Measurements from ENCODE around the gene HECTD2.
"Not testable (repeated sequence)": the region's sequence is repeated elsewhere in the genome, so short reads cannot be mapped to it uniquely, and the experiment has no call there.

HECTD2 gene

GRCh38 chr10:91438228-91438627 lies 28.1 kb downstream of the HECTD2 start:
- not testable (repeated sequence) for H3K36me3 ChIP-seq (ENCODE audit: insufficient read depth, low read length); H3K79me2 ChIP-seq (ENCODE audit: control insufficient read depth, insufficient read depth, low read length, unreplicated experiment); H3K4me3 ChIP-seq (ENCODE audit: low read depth, low read length); H3K27me3 ChIP-seq (ENCODE audit: insufficient read depth, low read length); H2AFZ ChIP-seq (ENCODE audit: low read length, unreplicated experiment); H3K27ac ChIP-seq (ENCODE audit: low read depth, low read length)
- H3K4me1 ChIP-seq (ENCODE audit: control insufficient read depth, insufficient read depth, low read length, unreplicated experiment) = peaks cover 10% of the 10 kb centered on the region

GRCh38 chr10:91444211-91445182 lies 34.4 kb downstream of the HECTD2 start:
- Histone ChIP-seq H3K79me2 (ENCODE audit: control insufficient read depth, insufficient read depth, low read length, unreplicated experiment) (no peaks in the 10 kb centered on the region), H3K4me3 (ENCODE audit: low read depth, low read length) (no peak overlapping the region), H2AFZ (ENCODE audit: low read length, unreplicated experiment) (no peak overlapping the region), H3K27ac (ENCODE audit: low read depth, low read length) (no peak overlapping the region), H3K27me3 (ENCODE audit: insufficient read depth, low read length) (no peaks in the 10 kb centered on the region), H3K4me1 (ENCODE audit: control insufficient read depth, insufficient read depth, low read length, unreplicated experiment) (no peaks in the 10 kb centered on the region), H3K36me3 (ENCODE audit: insufficient read depth, low read length) (no peaks in the 10 kb centered on the region; the same call in 1 of the 2 replicates)

- Histone ChIP-seq H3K36me3 (ENCODE audit: insufficient read depth, low read length) (no peaks in the 10 kb centered on the region), H2AFZ (ENCODE audit: low read length, unreplicated experiment) (no peak overlapping the region), H3K4me3 (ENCODE audit: low read depth, low read length) (no peak overlapping the region), H3K4me1 (ENCODE audit: control insufficient read depth, insufficient read depth, low read length, unreplicated experiment) (no peaks in the 10 kb centered on the region), H3K27me3 (ENCODE audit: insufficient read depth, low read length) (no peaks in the 10 kb centered on the region), H3K27ac (ENCODE audit: low read depth, low read length) (no peak overlapping the region), H3K79me2 (ENCODE audit: control insufficient read depth, insufficient read depth, low read length, unreplicated experiment) (no peaks in the 10 kb centered on the region)
Observed at GRCh38 chr10:91452063-91452462, 41.9 kb downstream of the HECTD2 start.

- no peaks in the 10 kb centered on the region for H3K27me3 ChIP-seq (ENCODE audit: insufficient read depth, low read length)
- no peaks in the 10 kb centered on the region for H3K36me3 ChIP-seq (ENCODE audit: insufficient read depth, low read length)
- no peaks in the 10 kb centered on the region for H3K79me2 ChIP-seq (ENCODE audit: control insufficient read depth, insufficient read depth, low read length, unreplicated experiment)
- no peaks in the 10 kb centered on the region for H3K4me1 ChIP-seq (ENCODE audit: control insufficient read depth, insufficient read depth, low read length, unreplicated experiment)
- no peak overlapping the region for H2AFZ ChIP-seq (ENCODE audit: low read length, unreplicated experiment)
- H3K27ac ChIP-seq (ENCODE audit: low read depth, low read length) = no peak overlapping the region
- no peak overlapping the region for H3K4me3 ChIP-seq (ENCODE audit: low read depth, low read length)
Observed at GRCh38 chr10:91453535-91453934, 43.4 kb downstream of the HECTD2 start.

DNA sequence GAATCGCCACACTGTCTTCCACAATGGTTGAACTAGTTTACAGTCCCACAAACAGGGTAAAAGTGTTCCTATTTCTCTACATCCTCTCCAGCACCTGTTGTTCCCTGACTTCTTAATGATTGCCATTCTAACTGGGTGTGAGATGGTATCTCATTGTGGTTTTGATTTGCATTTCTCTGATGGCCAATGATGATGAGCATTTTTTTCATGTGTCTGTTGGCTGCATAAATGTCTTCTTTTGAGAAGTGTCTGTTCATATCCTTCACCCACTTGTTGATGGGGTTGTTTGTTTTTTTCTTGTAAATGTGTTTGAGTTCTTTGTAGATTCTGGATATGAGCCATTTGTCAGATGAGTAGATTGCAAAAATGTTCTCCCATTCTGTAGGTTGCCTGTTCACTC lies 45.0 kb downstream of the HECTD2 start:
- H3K4me1 ChIP-seq (ENCODE audit: control insufficient read depth, insufficient read depth, low read length, unreplicated experiment); H3K36me3 ChIP-seq (ENCODE audit: insufficient read depth, low read length); H3K27me3 ChIP-seq (ENCODE audit: insufficient read depth, low read length); H3K4me3 ChIP-seq (ENCODE audit: low read depth, low read length); H2AFZ ChIP-seq (ENCODE audit: low read length, unreplicated experiment); H3K27ac ChIP-seq (ENCODE audit: low read depth, low read length); H3K79me2 ChIP-seq (ENCODE audit: control insufficient read depth, insufficient read depth, low read length, unreplicated experiment): not testable (repeated sequence)

GRCh38 chr10:91460681-91461080 lies 50.5 kb downstream of the HECTD2 start:
- no peak overlapping the region for H2AFZ ChIP-seq (ENCODE audit: low read length, unreplicated experiment)
- peaks cover 40% of the 10 kb centered on the region for H3K36me3 ChIP-seq (ENCODE audit: insufficient read depth, low read length)
- peaks cover 4% of the 10 kb centered on the region for H3K4me1 ChIP-seq (ENCODE audit: control insufficient read depth, insufficient read depth, low read length, unreplicated experiment)
- no peak overlapping the region for H3K4me3 ChIP-seq (ENCODE audit: low read depth, low read length)
- H3K79me2 ChIP-seq (ENCODE audit: control insufficient read depth, insufficient read depth, low read length, unreplicated experiment) = no peaks in the 10 kb centered on the region
- no peaks in the 10 kb centered on the region for H3K27me3 ChIP-seq (ENCODE audit: insufficient read depth, low read length)
- no peak overlapping the region for H3K27ac ChIP-seq (ENCODE audit: low read depth, low read length)

GRCh38 chr10:91462423-91462822 lies 52.3 kb downstream of the HECTD2 start:
- Histone ChIP-seq H3K36me3 (ENCODE audit: insufficient read depth, low read length) (peaks cover 56% of the 10 kb centered on the region), H3K27ac (ENCODE audit: low read depth, low read length) (no peak overlapping the region), H3K4me3 (ENCODE audit: low read depth, low read length) (no peak overlapping the region), H2AFZ (ENCODE audit: low read length, unreplicated experiment) (no peak overlapping the region), H3K4me1 (ENCODE audit: control insufficient read depth, insufficient read depth, low read length, unreplicated experiment) (peaks cover 4% of the 10 kb centered on the region), H3K27me3 (ENCODE audit: insufficient read depth, low read length) (no peaks in the 10 kb centered on the region), H3K79me2 (ENCODE audit: control insufficient read depth, insufficient read depth, low read length, unreplicated experiment) (no peaks in the 10 kb centered on the region)

DNA sequence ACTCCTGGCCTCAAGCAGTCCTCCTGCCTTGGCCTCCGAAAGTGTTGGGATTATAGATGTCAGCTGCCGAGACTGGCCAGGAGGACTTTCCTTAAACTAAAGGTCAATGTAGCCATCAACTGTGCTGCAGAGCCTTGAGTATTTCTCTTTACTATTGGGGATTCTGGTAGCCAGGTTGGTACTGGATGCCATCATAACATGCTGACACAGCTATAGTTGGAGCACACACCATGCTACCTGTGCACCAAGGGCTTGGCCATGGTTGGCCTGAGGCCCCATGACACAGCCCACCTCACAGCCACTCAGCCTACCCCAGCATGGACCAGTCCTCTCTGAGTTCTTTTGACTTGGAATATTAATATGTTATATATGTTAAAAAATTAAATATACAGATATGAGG lies 54.4 kb downstream of the HECTD2 start:
- Histone ChIP-seq H3K27me3 (ENCODE audit: insufficient read depth, low read length) (no peaks in the 10 kb centered on the region), H3K36me3 (ENCODE audit: insufficient read depth, low read length) (peaks cover 60% of the 10 kb centered on the region), H3K27ac (ENCODE audit: low read depth, low read length) (no peak overlapping the region)

GRCh38 chr10:91465261-91465660 lies 55.1 kb downstream of the HECTD2 start:
- H3K27me3 ChIP-seq (ENCODE audit: insufficient read depth, low read length) = no peaks in the 10 kb centered on the region
- no peaks in the 10 kb centered on the region for H3K79me2 ChIP-seq (ENCODE audit: control insufficient read depth, insufficient read depth, low read length, unreplicated experiment)
- no peak overlapping the region for H2AFZ ChIP-seq (ENCODE audit: low read length, unreplicated experiment)
- no peak overlapping the region for H3K4me3 ChIP-seq (ENCODE audit: low read depth, low read length)
- H3K36me3 ChIP-seq (ENCODE audit: insufficient read depth, low read length) = peaks cover 54% of the 10 kb centered on the region
- H3K4me1 ChIP-seq (ENCODE audit: control insufficient read depth, insufficient read depth, low read length, unreplicated experiment) = peaks cover 4% of the 10 kb centered on the region
- no peak overlapping the region for H3K27ac ChIP-seq (ENCODE audit: low read depth, low read length)

More for the DNA sequence above, 54.4 kb downstream of the HECTD2 start:
- Histone ChIP-seq H3K79me2 (ENCODE audit: control insufficient read depth, insufficient read depth, low read length, unreplicated experiment) (no peaks in the 10 kb centered on the region), H3K4me1 (ENCODE audit: control insufficient read depth, insufficient read depth, low read length, unreplicated experiment) (peaks cover 4% of the 10 kb centered on the region), H3K4me3 (ENCODE audit: low read depth, low read length) (no peak overlapping the region), H2AFZ (ENCODE audit: low read length, unreplicated experiment) (no peak overlapping the region)

- Histone ChIP-seq H3K4me3 (ENCODE audit: low read depth, low read length) (no peak overlapping the region), H3K27ac (ENCODE audit: low read depth, low read length) (no peak overlapping the region), H3K36me3 (ENCODE audit: insufficient read depth, low read length) (peaks cover 48% of the 10 kb centered on the region), H2AFZ (ENCODE audit: low read length, unreplicated experiment) (no peak overlapping the region), H3K79me2 (ENCODE audit: control insufficient read depth, insufficient read depth, low read length, unreplicated experiment) (no peaks in the 10 kb centered on the region), H3K27me3 (ENCODE audit: insufficient read depth, low read length) (no peaks in the 10 kb centered on the region), H3K4me1 (ENCODE audit: control insufficient read depth, insufficient read depth, low read length, unreplicated experiment) (peaks cover 4% of the 10 kb centered on the region)
Observed at GRCh38 chr10:91467114-91467513, 57.0 kb downstream of the HECTD2 start.

- Histone ChIP-seq H3K36me3 (ENCODE audit: insufficient read depth, low read length) (peaks cover 12% of the 10 kb centered on the region), H3K4me3 (ENCODE audit: low read depth, low read length) (no peak overlapping the region), H2AFZ (ENCODE audit: low read length, unreplicated experiment) (no peak overlapping the region), H3K79me2 (ENCODE audit: control insufficient read depth, insufficient read depth, low read length, unreplicated experiment) (no peaks in the 10 kb centered on the region), H3K4me1 (ENCODE audit: control insufficient read depth, insufficient read depth, low read length, unreplicated experiment) (no peaks in the 10 kb centered on the region), H3K27me3 (ENCODE audit: insufficient read depth, low read length) (no peaks in the 10 kb centered on the region), H3K27ac (ENCODE audit: low read depth, low read length) (no peak overlapping the region)
Observed at GRCh38 chr10:91471602-91472001, 61.5 kb downstream of the HECTD2 start.

Data from ACC112 (cell line).